Sigmoid colon (tissue), 4 donors: ENCODE measurements around the gene PREX1.

ENCODE experiments used
- CTCF ChIP-seq, 4 experiments: fragments of 450-650 bp in 3 of 4; fragments of 200-600 bp in 1 of 4; IDR thresholded peaks; one replicate each; pipeline ENCODE4 v1.5.1; 2016 to 2019; ENCODE audit warnings: antibody characterized with exemption in 4 of 4, mild to moderate bottlenecking in 3 of 4, moderate library complexity in 2 of 4
- EP300 ChIP-seq, 4 donors: sonication (generic); formaldehyde crosslinking; IDR thresholded peaks; one replicate each; pipeline ENCODE4 v1.6.1; 2017; ENCODE audit warnings: antibody characterized with exemption in 4 of 4
- POLR2A ChIP-seq, 2 donors: fragments of 450-650 bp; IDR thresholded peaks; one replicate each; pipeline ENCODE4 v1.6.1; 2016; ENCODE audit warnings: antibody characterized with exemption in 2 of 2, mild to moderate bottlenecking in 2 of 2, moderate library complexity in 2 of 2

GRCh38 chr20:48691523-48691922 lies 136.3 kb downstream of the PREX1 start:
- TF ChIP-seq CTCF (IDR thresholded peaks at IDR 0.05) (no peak), EP300 (IDR thresholded peaks at IDR 0.05) (no peak), POLR2A (IDR thresholded peaks at IDR 0.05) (no peak)
